ENCODE data around the gene CHAD.
A peak's percentile ranks its signal among the peaks of the same experiment; 100 is the strongest.

DNA sequence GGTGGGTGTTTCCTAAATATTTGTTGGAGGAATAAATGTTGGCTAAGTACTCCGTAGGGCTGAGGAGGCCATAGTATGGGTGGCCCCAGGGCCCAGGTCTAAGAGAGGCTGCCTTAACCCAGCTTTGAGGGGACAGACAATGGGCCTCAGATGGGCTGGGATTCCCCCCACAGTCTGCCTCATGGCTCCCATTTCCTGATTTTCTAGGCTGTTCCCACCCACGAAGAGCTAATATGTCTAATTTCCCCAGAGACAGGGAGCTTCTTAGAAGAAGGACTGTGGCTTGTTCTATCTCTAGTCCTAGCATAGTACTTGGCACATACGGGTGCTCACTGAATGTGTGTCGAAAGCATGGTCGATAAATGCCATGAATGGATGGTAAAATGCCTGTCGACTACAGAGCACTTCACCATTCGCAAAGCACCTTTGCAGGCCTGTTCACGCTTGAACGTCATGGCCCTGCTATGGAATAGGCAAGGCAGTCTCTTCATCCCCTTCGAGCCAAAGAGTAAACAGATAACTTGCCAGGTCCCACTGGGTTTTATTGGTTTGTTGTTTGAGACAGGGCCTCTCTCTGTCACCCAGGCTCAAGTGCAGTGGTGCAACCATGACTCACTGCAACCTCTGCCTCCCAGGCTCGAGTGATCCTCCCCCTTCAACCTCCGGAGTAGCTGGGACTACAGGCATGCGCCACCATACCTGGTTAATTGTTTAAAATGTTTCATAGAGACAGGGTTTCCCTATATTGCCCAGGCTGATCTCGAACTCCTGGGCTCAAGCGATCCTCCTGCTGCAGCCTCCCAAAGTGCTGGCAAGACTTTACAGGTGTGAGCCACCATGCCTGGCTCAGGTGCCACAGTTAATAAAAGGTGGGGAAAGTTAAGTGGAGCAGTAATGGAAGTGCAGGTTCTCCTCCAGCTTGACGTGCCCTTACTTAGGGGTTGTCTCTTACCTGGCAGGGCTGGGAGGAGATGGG, 9.7 kb downstream of the CHAD start:
- TF ChIP-seq, protein P1, sequence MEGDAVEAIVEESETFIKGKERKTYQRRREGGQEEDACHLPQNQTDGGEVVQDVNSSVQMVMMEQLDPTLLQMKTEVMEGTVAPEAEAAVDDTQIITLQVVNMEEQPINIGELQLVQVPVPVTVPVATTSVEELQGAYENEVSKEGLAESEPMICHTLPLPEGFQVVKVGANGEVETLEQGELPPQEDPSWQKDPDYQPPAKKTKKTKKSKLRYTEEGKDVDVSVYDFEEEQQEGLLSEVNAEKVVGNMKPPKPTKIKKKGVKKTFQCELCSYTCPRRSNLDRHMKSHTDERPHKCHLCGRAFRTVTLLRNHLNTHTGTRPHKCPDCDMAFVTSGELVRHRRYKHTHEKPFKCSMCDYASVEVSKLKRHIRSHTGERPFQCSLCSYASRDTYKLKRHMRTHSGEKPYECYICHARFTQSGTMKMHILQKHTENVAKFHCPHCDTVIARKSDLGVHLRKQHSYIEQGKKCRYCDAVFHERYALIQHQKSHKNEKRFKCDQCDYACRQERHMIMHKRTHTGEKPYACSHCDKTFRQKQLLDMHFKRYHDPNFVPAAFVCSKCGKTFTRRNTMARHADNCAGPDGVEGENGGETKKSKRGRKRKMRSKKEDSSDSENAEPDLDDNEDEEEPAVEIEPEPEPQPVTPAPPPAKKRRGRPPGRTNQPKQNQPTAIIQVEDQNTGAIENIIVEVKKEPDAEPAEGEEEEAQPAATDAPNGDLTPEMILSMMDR (IDR thresholded peaks at IDR 0.05): no peak
- TF ChIP-seq POLR2AphosphoS5 (IDR thresholded peaks at IDR 0.05) (peak; percentile 90), POLR2A (IDR thresholded peaks at IDR 0.05) (no peak)

Data from prostate gland (tissue), 2 donors.